Small intestine (tissue), 7 donors: ENCODE results near the gene S100P. TPM values are rescaled to one million over a fixed set of nuclear protein-coding genes. Genes with fewer than 3 reads are reported as not detected.

Experiments used
- DNase-seq, 2 donors: peaks; one replicate each; pipeline versions ENCODE4 v3.0.0 to v3.0.0-alpha.2; 2013
- FAIRE-seq: peaks from 2 replicates; lab custom pipeline; 2012; peaks lifted over from hg19 to GRCh38; lab: Jason Lieb, UNC
- H3K27ac ChIP-seq, 3 donors: one replicate each; pipeline ENCODE4 v1.5.1; 2013; ENCODE audit warnings: low read length in 2 of 3, mild to moderate bottlenecking in 2 of 3, control low read depth in 1 of 3, inconsistent platforms in 1 of 3, low read depth in 1 of 3, moderate library complexity in 1 of 3
- H3K27me3 ChIP-seq, 3 donors: one replicate each; pipeline ENCODE4 v1.6.1; 2013; ENCODE audit warnings: low read length in 3 of 3, inconsistent platforms in 1 of 3; ENCODE audit not compliant: control insufficient read depth in 3 of 3, insufficient read depth in 3 of 3
- H3K36me3 ChIP-seq, 3 donors: one replicate each; pipeline ENCODE4 v1.6.1; 2013; ENCODE audit warnings: low read length in 3 of 3, inconsistent platforms in 1 of 3, low read depth in 1 of 3, mild to moderate bottlenecking in 1 of 3, moderate library complexity in 1 of 3; ENCODE audit not compliant: control insufficient read depth in 3 of 3, insufficient read depth in 2 of 3
- H3K4me1 ChIP-seq, 3 donors: one replicate each; pipeline ENCODE4 v1.6.1; 2013; ENCODE audit warnings: low read length in 2 of 3, inconsistent platforms in 1 of 3, low read depth in 1 of 3, mild to moderate bottlenecking in 1 of 3, moderate library complexity in 1 of 3; ENCODE audit not compliant: control insufficient read depth in 3 of 3, insufficient read depth in 2 of 3
- H3K4me3 ChIP-seq, 3 donors: one replicate each; pipeline ENCODE4 v1.5.1; 2013; ENCODE audit warnings: low read length in 3 of 3, control low read depth in 1 of 3, inconsistent platforms in 1 of 3, low read depth in 1 of 3, mild to moderate bottlenecking in 1 of 3, moderate library complexity in 1 of 3
- H3K9me3 ChIP-seq, 2 donors: one replicate each; pipeline ENCODE4 v1.6.1; 2013; ENCODE audit warnings: low read depth in 1 of 2, low read length in 1 of 2; ENCODE audit not compliant: control insufficient read depth in 2 of 2, insufficient read depth in 1 of 2
- WGBS, 3 donors: extraction: QIAGEN DNeasy Blood & Tissue Kit; methylation state at CpG; one replicate each; pipeline ENCODE4 v1.1.7; 2013; 5-methylcytosine and 5-hydroxymethylcytosine counted together
- polyA plus RNA-seq, 4 donors: library from polyadenylated mRNA; stranded (reverse) in 3 of 4; unstranded in 1 of 4; fragments of 200-250 nt in 3 of 4; fragments of 120-200 nt in 1 of 4; gene quantifications; one replicate each; pipeline versions ENCODE4 v1.2.1 to v1.2.3, GENCODE V29; 2013
- donor health status: healthy with polysubstance abuse.
- donor health status: control.
- donor health status: control.
- donor health status: Bipolar disorder and iron deficiency.
- donor health status: healthy.

Gene S100P
- polyA plus RNA-seq, 4 donors, result 13.3 to 63.5 (median 41.0) TPM

- H3K27ac ChIP-seq, result no peak overlapping the region
Observed at GRCh38 chr4:6727081-6727942, 33.6 kb downstream of the S100P start.

GRCh38 chr4:6727943-6728250 is 34.2 kb downstream of the S100P start:
- no peak for DNase-seq
- Histone ChIP-seq H3K9me3 (no peaks in the 10 kb centered on the region), H3K4me3 (no peak overlapping the region), H3K27ac (no peak overlapping the region), H3K4me1 (no peaks in the 10 kb centered on the region), H3K36me3 (no peaks in the 10 kb centered on the region), H3K27me3 (no peaks in the 10 kb centered on the region)
- FAIRE-seq, result no peak
- WGBS, 3 donors, result 71 to 88% (median 78%) methylated on average over 3 of the region's 3 CpGs

More at GRCh38 chr4:6727081-6727942, 33.6 kb downstream of the S100P start:
- Histone ChIP-seq H3K4me3 (no peak overlapping the region), H3K9me3 (no peaks in the 10 kb centered on the region), H3K4me1 (no peaks in the 10 kb centered on the region), H3K36me3 (no peaks in the 10 kb centered on the region), H3K27me3 (no peaks in the 10 kb centered on the region)
- 79 to 83% (median 80%) methylated on average over 29 to 30 of the region's 31 CpGs for WGBS, 3 donors
- no peak for FAIRE-seq
- DNase-seq, result no peak

GRCh38 chr4:6728320-6729029 is 34.8 kb downstream of the S100P start:
- no peaks in the 10 kb centered on the region for H3K27me3 ChIP-seq
- DNase-seq, result no peak
- H3K9me3 ChIP-seq, result no peaks in the 10 kb centered on the region
- FAIRE-seq, result no peak
- no peak overlapping the region for H3K27ac ChIP-seq
- no peak overlapping the region for H3K4me3 ChIP-seq
- H3K36me3 ChIP-seq, result no peaks in the 10 kb centered on the region
- 83 to 89% (median 86%) methylated on average over 15 of the region's 15 CpGs for WGBS, 3 donors
- no peaks in the 10 kb centered on the region for H3K4me1 ChIP-seq

GRCh38 chr4:6730603-6731317 is 37.1 kb downstream of the S100P start:
- no peaks in the 10 kb centered on the region for H3K27me3 ChIP-seq
- no peaks in the 10 kb centered on the region for H3K36me3 ChIP-seq
- DNase-seq (no peak), FAIRE-seq (no peak)
- WGBS, 3 donors, result 71 to 75% (median 75%) methylated on average over 19 to 20 of the region's 20 CpGs
- H3K9me3 ChIP-seq, result no peaks in the 10 kb centered on the region
- no peak overlapping the region for H3K4me3 ChIP-seq
- no peak overlapping the region for H3K27ac ChIP-seq
- H3K4me1 ChIP-seq, result no peaks in the 10 kb centered on the region

- H3K4me1 ChIP-seq, result no peaks in the 10 kb centered on the region
- WGBS, 3 donors, result 85 to 95% (median 94%) methylated on average over 8 of the region's 8 CpGs
Observed at GRCh38 chr4:6731318-6731675, 37.6 kb downstream of the S100P start.

GRCh38 chr4:6731780-6732179 is 38.1 kb downstream of the S100P start:
- 89 to 96% (median 95%) methylated on average over 6 of the region's 6 CpGs for WGBS, 3 donors
- Histone ChIP-seq H3K4me3 (no peak overlapping the region), H3K36me3 (no peaks in the 10 kb centered on the region), H3K27ac (no peak overlapping the region), H3K27me3 (no peaks in the 10 kb centered on the region), H3K9me3 (no peaks in the 10 kb centered on the region), H3K4me1 (no peaks in the 10 kb centered on the region)
- no peak for DNase-seq
- no peak for FAIRE-seq

More at GRCh38 chr4:6731318-6731675, 37.6 kb downstream of the S100P start:
- no peaks in the 10 kb centered on the region for H3K9me3 ChIP-seq
- no peak for DNase-seq
- no peaks in the 10 kb centered on the region for H3K27me3 ChIP-seq
- H3K4me3 ChIP-seq, result no peak overlapping the region
- H3K27ac ChIP-seq, result no peak overlapping the region
- H3K36me3 ChIP-seq, result no peaks in the 10 kb centered on the region
- FAIRE-seq, result no peak

- FAIRE-seq, result no peak
- Histone ChIP-seq H3K27me3 (no peaks in the 10 kb centered on the region), H3K36me3 (no peaks in the 10 kb centered on the region), H3K4me3 (no peak overlapping the region), H3K9me3 (no peaks in the 10 kb centered on the region), H3K4me1 (no peaks in the 10 kb centered on the region), H3K27ac (no peak overlapping the region)
- DNase-seq, result peak; percentile 19 to 72
- 55 to 74% (median 61%) methylated on average over 20 to 21 of the region's 21 CpGs for WGBS, 3 donors
Observed at GRCh38 chr4:6732441-6733357, 39.0 kb downstream of the S100P start.
